ENCODE measurements around the gene NUBPL.

Gene NUBPL

GRCh38 chr14:31752867-31753661 is 191.9 kb downstream of the NUBPL start:
- TF ChIP-seq, protein P1, sequence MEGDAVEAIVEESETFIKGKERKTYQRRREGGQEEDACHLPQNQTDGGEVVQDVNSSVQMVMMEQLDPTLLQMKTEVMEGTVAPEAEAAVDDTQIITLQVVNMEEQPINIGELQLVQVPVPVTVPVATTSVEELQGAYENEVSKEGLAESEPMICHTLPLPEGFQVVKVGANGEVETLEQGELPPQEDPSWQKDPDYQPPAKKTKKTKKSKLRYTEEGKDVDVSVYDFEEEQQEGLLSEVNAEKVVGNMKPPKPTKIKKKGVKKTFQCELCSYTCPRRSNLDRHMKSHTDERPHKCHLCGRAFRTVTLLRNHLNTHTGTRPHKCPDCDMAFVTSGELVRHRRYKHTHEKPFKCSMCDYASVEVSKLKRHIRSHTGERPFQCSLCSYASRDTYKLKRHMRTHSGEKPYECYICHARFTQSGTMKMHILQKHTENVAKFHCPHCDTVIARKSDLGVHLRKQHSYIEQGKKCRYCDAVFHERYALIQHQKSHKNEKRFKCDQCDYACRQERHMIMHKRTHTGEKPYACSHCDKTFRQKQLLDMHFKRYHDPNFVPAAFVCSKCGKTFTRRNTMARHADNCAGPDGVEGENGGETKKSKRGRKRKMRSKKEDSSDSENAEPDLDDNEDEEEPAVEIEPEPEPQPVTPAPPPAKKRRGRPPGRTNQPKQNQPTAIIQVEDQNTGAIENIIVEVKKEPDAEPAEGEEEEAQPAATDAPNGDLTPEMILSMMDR (IDR thresholded peaks at IDR 0.05), result no peak

DNA sequence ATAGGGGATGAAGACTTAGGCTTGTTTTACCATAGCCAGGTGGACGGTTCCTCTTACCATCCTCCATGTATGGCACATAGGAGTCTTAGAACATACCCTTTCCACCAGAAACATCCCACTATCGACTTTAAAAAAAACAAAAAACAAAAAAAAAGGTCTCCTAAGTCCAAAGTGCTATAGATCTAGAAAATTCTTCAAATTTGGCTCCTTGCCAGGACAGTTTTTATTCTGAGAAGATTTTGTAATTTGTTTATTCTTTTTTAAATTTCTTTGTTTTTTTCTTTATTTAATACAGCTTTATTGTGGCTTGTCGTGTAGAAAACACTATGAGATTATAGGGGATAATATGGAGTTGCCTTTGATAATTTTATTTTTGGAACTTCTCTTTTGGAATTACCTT is 197.7 kb downstream of the NUBPL start:
- TF ChIP-seq, protein P1 (IDR thresholded peaks at IDR 0.05), result no peak

GRCh38 chr14:31760277-31760676 is 199.1 kb downstream of the NUBPL start:
- TF ChIP-seq, protein P1 (IDR thresholded peaks at IDR 0.05), result no peak

- TF ChIP-seq, protein P1 (IDR thresholded peaks at IDR 0.05), result no peak
Observed at GRCh38 chr14:31761325-31761724, 200.1 kb downstream of the NUBPL start.

GRCh38 chr14:31763041-31763440 is 201.8 kb downstream of the NUBPL start:
- TF ChIP-seq, protein P1 (IDR thresholded peaks at IDR 0.05), result no peak

DNA sequence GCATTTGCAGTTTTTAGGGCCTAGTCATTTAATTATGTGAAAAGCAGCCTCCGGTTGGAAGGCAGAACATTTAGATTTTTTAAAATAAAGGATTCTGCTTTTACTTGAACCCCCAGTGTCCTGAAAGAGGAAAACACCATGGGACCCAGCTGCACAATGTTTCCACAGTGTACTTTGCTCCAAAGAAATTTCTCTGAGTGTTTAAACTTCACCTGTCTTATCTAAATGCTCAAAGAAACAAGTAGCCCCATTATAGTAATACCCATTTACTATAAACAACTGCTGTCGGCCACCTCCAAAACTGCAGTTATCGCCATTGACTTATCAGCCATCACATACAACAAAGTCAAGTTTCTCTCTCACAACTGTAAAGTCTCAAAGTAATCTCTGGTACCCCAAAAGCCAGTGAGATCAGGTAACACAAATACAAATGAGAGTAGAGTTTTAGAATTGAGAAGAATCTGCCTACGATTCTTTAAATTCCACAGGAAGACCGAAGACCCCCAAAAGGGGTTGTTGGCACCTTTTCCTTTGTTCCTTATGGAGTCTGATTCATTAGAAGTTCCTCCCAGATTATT is 205.2 kb downstream of the NUBPL start:
- TF ChIP-seq, protein P1 (IDR thresholded peaks at IDR 0.05), result no peak

DNA sequence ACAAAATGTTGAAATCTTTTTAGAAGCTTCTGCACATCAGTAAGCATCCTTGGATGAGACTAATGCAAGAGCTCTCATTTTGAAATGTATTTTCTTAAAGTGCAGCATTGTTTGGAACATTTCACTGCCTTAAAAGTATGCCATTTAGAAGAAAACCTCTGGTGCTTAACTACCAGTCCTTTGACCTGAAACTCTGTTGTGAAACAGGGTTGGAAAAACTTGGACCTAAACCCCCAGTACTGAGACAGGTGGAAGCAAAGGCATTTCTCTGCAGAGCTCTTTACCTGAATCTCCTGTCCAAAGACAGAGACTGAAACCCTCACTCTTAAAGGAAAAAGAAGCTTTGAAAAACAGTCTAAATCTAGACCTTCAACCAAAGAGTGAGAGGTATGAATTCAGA is 207.2 kb downstream of the NUBPL start:
- TF ChIP-seq, protein P1 (IDR thresholded peaks at IDR 0.05), result no peak
